Measurements from ENCODE around the gene NKAIN2. TPM values are rescaled to one million over a fixed set of nuclear protein-coding genes. Genes with fewer than 3 reads are reported as not detected.
"Not testable (repeated sequence)": the region's sequence is repeated elsewhere in the genome, so short reads cannot be mapped to it uniquely, and the experiment has no call there.

The NKAIN2 gene
- total RNA-seq, 1 experiment from 2014 or later, result not detected

DNA sequence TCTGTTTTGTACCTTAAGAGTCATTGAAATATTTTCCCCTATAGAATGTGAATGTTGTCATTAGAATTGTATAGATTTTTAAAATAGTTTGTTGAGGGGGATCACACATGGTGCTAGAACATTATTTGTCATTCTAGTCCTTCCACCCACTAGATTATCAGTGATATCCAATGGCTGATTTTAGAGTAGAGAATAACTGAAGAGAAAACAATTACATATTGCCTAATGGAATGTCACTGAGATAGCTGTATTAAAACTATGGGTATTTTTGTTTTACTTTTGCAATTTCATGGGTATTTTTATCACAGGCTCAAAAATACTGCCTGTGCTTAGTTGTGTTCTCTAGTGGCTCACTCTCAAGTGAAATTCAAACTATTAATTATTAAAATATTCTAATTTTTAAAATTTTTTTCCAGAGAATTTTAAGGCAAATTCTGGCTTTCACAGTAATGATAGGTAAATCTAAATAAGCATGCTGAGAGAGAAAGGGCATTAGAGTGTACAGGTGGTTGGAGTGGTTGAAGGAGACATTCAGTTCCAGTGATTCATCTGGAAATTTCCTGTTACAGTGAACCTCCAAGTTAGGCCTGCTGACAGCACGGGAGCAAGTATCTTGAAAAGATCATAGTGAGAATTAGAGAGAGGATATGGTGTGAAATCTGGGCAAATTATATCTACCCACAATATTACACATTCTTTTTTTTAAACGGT, 399.6 kb downstream of the NKAIN2 start:
- DNase-seq (ENCODE audit: low read depth), result no peak

DNA sequence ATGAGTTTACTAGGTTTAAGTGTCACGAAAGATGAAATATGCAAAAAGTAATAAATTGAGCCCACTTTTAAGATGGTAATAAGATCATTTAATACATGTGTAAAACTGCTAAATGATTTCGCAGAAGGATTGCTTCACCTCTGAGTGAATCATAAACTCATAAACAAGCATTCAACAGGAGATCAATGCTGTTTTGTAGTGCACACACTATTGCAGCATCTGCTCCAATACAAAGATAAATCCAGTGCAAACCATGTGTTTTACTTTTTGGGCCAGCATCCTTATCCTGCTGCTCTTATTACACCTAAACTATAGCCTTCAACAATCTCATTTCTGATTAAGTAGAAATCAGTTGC, 400.1 kb downstream of the NKAIN2 start:
- no peak for DNase-seq (ENCODE audit: low read depth)

DNA sequence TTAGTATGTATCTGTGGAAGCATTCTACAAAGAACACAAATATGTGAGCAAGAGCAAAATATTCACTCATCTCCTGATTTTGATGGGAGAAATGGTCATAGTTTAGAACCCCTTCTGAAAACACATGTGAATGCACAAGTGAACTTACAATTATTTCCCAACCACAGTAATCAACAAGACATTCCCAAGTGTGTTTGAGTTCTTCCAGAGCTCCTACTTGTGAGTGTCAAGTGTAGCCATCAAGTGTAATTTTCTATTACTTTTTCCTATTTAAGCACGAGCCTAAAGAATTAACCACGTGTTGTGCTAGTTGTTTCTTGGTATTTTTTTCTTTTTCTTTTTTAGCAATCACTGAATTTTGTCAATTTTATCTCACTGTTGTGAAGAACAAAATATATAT, 402.3 kb downstream of the NKAIN2 start:
- no peak for DNase-seq (ENCODE audit: low read depth)

DNA sequence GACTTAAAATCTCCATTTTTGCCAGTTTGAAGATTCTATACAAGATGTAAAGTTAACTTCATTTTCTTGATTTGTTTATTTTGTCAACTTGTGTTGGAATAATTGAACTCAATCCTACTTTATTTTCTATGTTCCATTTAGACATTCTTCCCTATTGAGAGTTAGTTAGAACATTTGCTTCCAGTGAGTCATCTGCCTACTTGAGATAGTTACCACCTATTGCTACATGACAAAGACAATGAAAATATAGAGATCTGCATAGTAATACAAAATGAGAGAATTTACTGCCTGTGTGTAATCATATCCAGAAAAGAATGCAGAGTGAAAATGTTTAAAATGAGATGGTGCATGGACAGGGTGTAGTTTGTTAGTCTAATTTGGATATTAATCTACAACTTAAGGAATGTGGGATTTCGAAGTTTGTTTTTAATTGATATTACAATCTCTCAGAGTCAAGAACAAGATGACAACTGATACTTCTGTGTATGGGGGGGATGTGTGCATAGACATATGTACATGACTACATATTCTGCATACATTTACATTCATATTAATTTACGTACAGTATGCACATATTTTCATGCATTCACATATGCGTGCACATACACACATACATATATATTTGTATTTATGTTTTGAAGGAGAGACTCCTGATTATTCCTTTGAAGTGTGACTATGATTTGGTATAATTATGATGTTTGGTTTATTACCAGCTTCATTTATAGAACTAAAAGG, 420.1 kb downstream of the NKAIN2 start:
- no peak for DNase-seq (ENCODE audit: low read depth)

DNA sequence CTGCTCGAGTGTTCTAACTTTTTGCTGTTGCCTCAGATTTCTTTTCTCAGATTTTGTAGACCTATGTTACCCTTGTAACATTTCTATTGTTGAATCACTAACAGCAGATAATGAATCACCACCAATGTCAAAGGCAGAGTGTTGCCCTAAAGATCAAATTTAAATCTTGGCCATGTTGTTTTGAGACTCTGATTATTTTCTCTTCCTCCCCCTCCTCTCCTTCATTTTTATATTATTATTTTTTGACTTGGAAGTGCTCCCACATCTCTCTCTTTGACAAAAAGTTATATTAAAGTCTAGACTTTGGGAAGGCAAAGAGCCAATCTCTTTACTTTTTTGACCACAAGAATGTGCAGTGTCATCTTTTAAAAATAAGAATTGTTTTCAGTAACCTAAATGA, 422.7 kb downstream of the NKAIN2 start:
- no peak for DNase-seq (ENCODE audit: low read depth)

DNA sequence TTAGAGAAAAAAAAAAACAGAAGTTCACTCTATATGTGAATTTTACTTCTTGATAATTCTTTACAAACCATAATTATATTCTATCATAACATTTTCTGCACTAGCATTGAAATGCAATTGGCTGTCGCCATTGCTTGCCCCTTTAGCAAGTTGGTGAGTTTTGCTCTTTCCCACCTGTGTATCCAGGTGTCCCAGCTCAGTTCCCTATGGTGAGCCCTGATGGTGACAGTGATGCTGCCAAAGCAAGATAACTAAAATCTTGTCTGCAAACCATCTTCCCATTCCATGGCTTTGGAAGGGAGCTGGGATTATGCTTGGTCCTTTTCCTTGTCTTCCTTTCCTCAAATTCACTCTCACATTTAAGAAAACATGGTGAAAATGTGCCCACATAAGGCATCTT, 429.6 kb downstream of the NKAIN2 start:
- DNase-seq (ENCODE audit: low read depth), result no peak

DNA sequence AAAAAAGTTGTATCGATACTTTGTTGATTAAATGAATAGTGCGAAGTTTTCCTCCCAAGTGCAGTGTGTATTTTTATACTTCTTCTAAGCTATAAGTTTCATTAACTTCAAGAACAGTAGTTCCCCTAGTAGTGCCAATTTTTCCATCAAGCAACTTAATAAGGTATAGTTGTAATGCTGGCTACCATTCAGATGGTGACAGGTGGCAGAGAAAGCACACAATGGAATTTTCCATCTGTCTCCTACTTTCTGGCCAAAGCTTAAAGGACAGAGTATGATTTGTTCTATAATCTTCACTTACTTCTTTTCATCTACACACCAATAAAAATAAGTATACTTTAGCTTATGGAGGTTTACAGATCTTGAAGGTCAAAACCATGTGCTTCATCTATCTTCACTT, 431.1 kb downstream of the NKAIN2 start:
- no peak for DNase-seq (ENCODE audit: low read depth)

DNA sequence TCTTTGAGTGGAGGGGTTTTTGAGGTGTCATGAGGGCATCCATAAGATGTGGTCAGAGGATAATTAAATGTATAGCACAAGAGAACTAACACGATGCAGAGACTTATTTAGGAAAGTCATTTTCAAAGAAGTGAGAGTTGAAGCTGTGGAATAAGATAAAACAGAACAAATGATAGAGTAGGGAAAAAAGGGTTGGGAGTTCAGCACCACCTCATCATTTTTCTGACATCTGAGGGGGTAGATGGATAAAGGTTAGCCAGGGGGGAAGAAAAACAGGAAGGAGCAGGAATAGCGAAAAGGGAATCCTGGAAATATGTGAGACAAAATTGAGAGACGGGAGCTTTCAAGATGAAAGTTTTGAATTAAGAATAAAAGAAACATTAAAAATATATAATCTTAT, 434.2 kb downstream of the NKAIN2 start:
- no peak for DNase-seq (ENCODE audit: low read depth)

DNA sequence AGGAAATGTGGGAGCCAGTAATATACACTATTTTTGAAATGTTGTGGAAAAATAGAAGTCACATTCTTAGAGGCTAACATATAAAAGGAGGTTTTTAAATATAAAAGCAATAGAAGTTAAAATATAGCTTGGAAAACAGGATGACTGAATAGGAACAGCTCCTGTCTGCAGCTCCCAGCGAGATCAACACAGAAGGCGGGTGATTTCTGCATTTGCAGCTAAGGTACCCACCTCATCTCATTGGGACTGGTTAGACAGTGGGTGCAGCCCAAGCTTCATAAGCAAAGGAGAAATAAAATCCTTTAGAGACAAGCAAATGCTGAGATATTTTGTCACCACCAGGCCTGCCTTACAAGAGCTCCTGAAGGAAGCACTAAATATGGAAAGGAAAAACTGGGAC, 434.7 kb downstream of the NKAIN2 start:
- not testable (repeated sequence) for DNase-seq (ENCODE audit: low read depth)

DNA sequence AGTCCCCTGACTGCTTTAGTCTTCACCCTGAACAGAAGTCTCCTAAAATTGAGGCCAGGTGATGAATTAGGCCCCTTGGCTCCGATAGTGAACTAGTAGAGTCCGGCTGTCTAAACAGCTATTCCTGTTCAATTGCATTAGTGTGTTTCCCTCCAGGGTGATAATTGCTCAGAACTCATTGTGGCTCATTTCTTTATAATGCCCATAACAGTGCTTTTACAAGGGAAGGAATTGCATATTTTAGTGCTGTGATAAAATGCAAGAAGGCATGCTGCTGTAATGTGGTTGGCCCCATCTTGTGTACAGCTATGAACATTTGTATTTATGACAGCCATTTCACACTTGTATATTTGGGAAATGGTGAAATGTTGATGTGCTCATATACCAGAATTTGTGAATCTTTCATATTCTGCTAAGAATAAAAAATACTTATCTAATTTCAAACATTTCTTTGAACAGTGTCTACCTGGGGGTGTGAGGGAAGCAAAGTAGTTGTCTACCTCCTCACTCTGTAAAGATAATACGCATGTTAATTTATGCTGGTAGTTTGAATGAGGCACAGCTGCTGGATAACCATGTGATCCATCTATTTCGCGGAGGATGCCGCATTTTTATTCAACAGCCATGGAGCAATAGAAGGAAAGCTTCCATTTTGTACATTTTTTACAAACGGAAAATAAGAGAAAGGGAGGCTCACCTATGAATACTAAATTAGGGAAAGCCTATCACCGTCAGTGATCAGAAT, 451.4 kb downstream of the NKAIN2 start:
- no peak for DNase-seq (ENCODE audit: low read depth)

DNA sequence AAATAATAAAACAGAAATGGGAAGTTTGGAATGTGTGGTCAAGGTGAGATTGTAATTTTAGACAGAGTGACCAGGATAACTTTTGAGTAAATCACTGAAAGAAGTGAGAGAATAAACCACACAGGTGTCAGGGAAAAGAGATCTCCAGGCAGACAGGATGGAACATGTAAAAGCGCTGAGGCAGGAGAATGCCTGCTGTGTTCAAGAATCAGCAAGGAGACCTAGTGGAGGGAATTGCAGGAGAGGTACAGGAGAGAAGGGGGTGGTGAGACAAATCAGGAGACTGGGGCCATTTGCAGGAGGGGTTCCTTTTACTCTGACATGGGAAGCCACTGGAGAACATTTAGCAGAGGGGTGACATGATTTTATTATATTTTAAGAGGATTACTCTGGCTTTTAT, 456.7 kb downstream of the NKAIN2 start:
- DNase-seq (ENCODE audit: low read depth), result no peak

DNA sequence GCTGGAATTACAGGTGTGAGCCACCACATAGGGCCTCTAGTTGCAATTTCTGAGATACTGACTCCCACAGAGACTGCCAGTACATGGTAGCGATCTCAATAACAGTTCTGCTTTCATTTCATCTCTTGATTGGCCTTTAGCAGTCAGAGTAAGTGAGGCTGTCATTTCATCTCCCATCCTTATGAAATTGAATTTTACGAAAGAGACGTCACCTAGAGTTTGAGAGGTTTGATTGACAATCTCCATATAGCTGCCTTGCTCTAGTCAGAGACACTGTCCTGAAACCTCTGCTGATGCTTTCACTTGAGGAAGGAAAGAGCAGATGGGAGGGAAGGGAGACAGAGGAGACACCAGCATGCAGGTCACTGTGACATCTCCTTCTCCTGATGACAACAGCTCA, 466.1 kb downstream of the NKAIN2 start:
- DNase-seq (ENCODE audit: low read depth), result no peak

DNA sequence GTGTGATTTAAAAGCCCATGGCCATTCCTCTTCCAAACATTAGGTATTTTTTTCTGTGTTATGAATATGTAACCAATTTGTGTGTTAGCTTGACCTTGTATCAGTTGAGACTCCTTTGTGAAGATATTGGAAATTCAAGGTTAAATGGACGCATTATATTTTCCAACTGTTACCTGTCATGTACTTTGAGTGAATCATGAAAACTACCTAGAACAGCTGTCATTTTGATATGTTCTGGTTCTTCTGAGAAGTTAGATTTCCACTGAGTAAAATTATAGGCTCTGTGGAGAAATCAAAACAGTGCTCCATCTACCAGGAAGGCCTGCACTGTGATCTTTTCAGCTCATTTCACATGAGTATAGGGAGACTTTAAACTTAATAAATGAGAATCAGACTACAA, 470.0 kb downstream of the NKAIN2 start:
- no peak for DNase-seq (ENCODE audit: low read depth)

DNA sequence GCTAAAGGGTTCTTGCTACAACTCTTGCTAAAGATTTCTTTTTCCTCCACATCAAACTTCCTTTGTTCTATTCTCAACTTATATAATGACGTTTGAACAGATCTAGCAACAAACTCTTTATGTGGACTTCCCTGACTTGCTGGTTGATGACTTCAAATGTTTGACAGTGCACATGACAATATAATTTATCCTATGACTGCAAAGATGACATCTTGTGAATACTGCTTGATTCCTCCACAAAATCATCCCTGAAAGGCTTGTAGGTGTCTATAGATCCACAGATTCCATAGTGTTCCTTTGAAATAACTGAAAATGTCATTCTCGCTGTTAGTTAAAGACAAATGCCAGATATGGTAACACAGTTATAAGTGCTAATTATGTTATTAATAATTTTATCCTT, 478.9 kb downstream of the NKAIN2 start:
- no peak for DNase-seq (ENCODE audit: low read depth)

DNA sequence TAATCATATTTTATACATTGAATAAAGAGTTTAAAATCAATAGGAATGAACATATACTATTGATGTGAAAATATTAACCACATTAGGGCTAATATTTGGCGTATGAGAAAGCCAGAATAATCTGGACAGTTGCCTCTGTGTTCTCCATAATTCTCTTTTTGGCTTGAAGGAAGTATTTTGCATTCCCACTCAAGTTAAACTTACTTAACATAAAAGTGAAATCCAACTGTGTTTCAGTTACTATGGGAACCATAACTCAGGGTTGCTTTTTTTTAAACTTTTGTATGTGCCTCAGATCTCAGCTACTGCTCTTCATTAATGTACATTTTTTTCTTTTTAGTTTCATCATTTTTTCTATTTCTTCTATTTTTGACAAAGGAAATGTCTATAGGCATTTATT, 479.8 kb downstream of the NKAIN2 start:
- DNase-seq (ENCODE audit: low read depth), result no peak

DNA sequence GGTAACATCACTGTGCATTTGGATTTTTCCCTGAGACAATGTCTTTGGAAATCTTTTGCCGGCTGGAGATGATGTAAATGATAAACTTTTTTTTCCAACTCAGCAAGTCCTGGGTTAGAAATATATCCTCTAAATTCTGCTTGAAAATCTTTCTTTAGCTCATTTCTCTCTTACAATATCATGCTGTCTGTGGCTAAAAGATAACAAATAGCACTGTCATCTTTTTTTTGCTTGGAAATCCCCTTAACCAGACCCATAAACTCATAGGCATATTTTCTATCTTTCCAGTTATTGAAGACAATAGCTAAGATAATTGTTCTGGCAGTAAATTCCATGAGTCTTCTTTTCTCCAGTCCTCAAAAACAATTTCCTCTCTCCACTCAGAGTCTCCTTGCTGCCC, 481.5 kb downstream of the NKAIN2 start:
- no peak for DNase-seq (ENCODE audit: low read depth)

DNA sequence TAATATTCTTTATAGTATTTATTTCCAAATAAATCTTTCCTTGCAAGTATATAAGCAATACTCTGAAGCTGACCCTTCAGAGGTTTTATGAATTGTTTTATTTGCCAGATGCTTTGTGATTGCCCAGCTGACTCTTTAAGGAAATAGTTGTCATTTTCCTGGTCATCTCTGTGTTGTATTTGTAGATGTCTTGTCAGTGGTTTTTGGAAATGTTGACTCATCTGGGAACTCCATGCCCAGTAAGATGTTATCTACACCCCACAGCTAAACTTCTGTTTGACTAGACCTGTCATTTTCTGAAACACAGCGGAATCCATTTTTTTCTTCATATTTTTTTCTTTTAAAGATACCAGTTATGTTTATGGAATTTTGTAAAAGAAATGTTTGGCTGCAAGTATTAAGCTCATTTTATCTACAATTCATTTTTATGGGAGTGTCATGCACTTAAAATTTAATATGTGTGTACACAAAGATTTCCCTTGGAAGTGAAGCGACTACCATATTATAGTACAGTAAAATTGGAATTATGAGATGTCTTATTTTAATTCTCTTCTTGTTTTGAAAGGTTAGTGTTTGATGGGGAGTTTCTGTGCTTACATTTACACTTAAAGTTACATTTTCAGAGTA, 491.0 kb downstream of the NKAIN2 start:
- no peak for DNase-seq (ENCODE audit: low read depth)

DNA sequence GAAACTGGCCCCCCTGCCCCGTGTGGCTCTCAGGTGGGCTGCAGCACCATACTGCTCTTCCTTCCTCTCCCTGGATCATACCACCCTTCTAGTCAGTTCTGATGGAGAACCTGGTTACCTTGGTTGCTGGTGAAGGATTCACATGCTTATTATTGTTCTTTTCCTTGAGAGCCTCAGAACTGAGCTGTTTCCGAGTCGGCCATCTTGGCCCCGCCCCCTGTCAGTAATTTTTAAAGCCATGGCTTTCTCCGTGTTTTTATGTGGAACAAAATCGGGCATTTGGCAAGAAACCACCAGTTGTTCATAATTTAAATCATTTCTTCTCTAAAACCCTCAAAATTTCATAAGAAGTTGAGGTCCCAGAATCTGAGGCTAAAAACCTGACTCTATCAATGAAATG, 493.8 kb downstream of the NKAIN2 start:
- no peak for DNase-seq (ENCODE audit: low read depth)

DNA sequence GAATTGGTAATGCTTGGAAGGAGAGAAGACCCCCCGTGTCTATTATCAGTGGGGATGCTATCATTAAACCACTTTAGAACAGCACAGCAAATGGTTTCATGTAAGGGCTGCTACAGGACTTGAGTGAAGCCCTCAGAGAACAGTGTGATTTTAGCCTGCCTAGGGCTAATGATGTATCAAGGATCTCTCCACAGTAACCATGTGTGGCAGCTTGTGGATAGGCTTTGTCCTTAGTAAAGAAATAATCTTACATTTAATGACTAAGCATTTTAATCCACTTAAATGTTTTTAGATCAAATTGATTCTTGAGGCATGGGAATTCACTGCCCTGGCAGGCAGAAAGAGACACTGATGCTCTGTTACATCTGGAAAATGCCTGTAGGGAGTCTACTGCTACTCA, 495.1 kb downstream of the NKAIN2 start:
- DNase-seq (ENCODE audit: low read depth), result no peak

DNA sequence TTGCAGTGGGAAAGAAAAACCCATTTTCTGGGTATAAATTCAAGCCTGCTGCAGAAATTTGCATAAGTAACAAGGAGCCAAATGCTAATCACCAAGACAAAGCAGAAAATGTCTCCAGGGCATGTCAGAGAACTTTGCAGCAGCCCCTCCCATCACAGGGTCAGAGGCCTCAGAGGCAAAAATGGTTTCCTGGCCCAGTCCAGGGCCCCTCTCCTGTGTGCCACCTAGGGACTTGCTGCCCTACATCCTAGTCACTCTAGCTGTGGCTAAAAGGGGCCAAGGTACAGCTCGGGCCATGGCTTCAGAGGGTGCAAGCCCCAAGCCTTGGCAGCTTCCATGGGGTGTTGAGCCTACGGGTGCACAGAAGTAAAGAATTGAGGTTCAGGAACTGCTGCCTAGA, 497.2 kb downstream of the NKAIN2 start:
- DNase-seq (ENCODE audit: low read depth), result not testable (repeated sequence)

DNA sequence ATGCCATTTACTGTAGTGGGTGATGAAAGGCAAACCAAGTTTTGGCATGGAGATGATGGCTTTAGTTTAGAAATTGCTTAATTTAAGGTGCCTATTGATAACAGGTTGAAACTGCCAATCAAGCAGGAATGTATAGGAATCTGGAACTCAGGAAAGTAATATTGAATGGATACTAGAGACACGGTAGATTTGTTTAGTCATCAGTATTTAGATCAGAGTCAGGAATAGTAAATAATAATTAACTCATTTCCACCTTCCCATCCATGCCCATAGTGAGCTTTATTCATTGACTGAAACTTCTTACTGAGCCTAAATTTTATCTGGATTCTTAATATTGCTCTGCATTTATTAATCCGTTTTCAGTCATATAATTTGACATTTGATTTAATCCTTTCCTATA, 500.3 kb downstream of the NKAIN2 start:
- DNase-seq (ENCODE audit: low read depth), result no peak

DNA sequence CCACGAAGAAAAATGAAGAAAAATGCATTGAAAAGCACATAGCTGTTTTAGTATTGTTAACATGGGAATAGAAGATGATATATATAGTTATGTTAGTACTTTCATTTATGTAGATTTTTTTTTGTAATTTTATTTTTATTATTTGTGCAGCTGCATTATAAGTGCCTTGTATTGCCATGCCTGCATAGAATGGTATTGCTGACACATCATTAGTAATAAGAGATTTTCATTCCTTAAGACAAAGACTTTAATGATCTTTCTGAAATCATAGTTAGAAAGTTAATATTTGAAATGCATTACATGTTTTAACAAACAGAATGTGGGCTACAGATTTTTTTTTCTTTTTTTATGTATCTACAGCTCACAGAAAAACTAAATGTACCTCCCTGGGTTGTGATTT, 506.5 kb downstream of the NKAIN2 start:
- DNase-seq (ENCODE audit: low read depth), result no peak

DNA sequence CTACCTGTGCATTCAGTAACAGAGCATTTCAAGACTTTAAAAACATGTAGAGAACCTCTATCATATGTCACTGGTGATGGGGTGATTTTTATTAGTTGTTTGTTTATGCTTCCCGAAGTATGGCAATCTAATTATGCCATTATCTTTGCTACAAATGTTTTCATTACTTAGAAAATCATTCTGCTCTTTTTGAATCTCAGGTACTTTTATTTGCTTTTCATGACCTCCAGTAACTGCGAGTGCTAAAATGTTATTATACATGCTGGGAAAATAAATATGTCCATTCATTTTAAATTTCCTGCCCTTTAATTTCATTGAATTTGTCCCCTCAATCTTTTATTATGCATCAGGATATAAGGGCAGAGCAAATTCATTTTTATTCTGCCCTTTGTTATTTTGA, 515.7 kb downstream of the NKAIN2 start:
- DNase-seq (ENCODE audit: low read depth), result no peak
